Measurements from ENCODE around the gene FAP.

- TF ChIP-seq, protein P1, sequence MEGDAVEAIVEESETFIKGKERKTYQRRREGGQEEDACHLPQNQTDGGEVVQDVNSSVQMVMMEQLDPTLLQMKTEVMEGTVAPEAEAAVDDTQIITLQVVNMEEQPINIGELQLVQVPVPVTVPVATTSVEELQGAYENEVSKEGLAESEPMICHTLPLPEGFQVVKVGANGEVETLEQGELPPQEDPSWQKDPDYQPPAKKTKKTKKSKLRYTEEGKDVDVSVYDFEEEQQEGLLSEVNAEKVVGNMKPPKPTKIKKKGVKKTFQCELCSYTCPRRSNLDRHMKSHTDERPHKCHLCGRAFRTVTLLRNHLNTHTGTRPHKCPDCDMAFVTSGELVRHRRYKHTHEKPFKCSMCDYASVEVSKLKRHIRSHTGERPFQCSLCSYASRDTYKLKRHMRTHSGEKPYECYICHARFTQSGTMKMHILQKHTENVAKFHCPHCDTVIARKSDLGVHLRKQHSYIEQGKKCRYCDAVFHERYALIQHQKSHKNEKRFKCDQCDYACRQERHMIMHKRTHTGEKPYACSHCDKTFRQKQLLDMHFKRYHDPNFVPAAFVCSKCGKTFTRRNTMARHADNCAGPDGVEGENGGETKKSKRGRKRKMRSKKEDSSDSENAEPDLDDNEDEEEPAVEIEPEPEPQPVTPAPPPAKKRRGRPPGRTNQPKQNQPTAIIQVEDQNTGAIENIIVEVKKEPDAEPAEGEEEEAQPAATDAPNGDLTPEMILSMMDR (conservative IDR thresholded peaks at IDR 0.05): peak; percentile 75
- no peak for TF ChIP-seq EZH2 (IDR thresholded peaks at IDR 0.05; ENCODE audit: low read depth)
Observed at GRCh38 chr2:162123806-162124758, 119.2 kb downstream of the FAP start.

All from PC-9 (cell line).